Chondrocyte (in vitro differentiated cells): ENCODE data around the gene SARNP. TPM values are rescaled to one million over a fixed set of nuclear protein-coding genes. Genes with fewer than 3 reads are reported as not detected.
A peak's percentile ranks its signal among the peaks of the same experiment; 100 is the strongest.

Experiments used
- DNase-seq: peaks from one replicate; pipeline ENCODE4 v3.0.0; 2021; ENCODE audit warnings: mixed read lengths, low spot score
- H3K27ac Mint-ChIP-seq: one replicate; pipeline ENCODE4 v1.8.0; 2021; ENCODE audit warnings: mild to moderate bottlenecking, moderate library complexity, mixed read lengths; ENCODE audit not compliant: unreplicated experiment
- H3K27me3 Mint-ChIP-seq: 2 replicates; pipeline ENCODE4 v1.8.0; 2021; ENCODE audit warnings: low read depth, mixed read lengths
- H3K36me3 Mint-ChIP-seq: 2 replicates; pipeline ENCODE4 v1.8.0; 2021; ENCODE audit warnings: low read depth, mixed read lengths
- H3K4me1 Mint-ChIP-seq: 2 replicates; pipeline ENCODE4 v1.8.0; 2021; ENCODE audit warnings: low read depth, mild to moderate bottlenecking, mixed read lengths
- H3K4me3 Mint-ChIP-seq: one replicate; pipeline ENCODE4 v1.8.0; 2021; ENCODE audit warnings: mild to moderate bottlenecking, moderate library complexity, mixed read lengths; ENCODE audit not compliant: unreplicated experiment
- H3K9me3 Mint-ChIP-seq: 2 replicates; pipeline ENCODE4 v1.8.0; 2021; ENCODE audit warnings: low read depth, mixed read lengths
- CTCF ChIP-seq: fragments of 200-600 bp; sonication (generic); IDR thresholded peaks from 2 replicates; pipeline ENCODE4 v1.5.0; 2021; ENCODE audit warnings: antibody characterized with exemption, mild to moderate bottlenecking, moderate library complexity
- total RNA-seq: library from RNA; stranded (reverse); gene quantifications from 3 replicates; pipeline ENCODE4 v1.2.1, GENCODE V29; 2021

SARNP gene
- total RNA-seq, 1 donor from 2014 or later: 54.0 TPM

- TF ChIP-seq CTCF: peak; percentile 9
- H3K27ac Mint-ChIP-seq: peak overlapping the region; percentile 98
- H3K4me3 Mint-ChIP-seq: peak overlapping the region; percentile 91
- DNase-seq: no peak
- H3K27me3 Mint-ChIP-seq: no peaks in the 10 kb centered on the region
- peaks cover 26% of the 10 kb centered on the region for H3K36me3 Mint-ChIP-seq
- peaks cover 50% of the 10 kb centered on the region for H3K4me1 Mint-ChIP-seq
- H3K9me3 Mint-ChIP-seq: no peaks in the 10 kb centered on the region
These were observed 89.2 kb downstream of the SARNP start for GRCh38 chr12:55728186-55728938.

GRCh38 chr12:55727643-55728185, 89.8 kb downstream of the SARNP start:
- peaks cover 50% of the 10 kb centered on the region for H3K4me1 Mint-ChIP-seq
- peak overlapping the region; percentile 91 for H3K4me3 Mint-ChIP-seq
- H3K36me3 Mint-ChIP-seq: peaks cover 27% of the 10 kb centered on the region
- TF ChIP-seq CTCF: no peak
- no peak for DNase-seq
- peak overlapping the region; percentile 94 for H3K27ac Mint-ChIP-seq
- H3K9me3 Mint-ChIP-seq: no peaks in the 10 kb centered on the region
- no peaks in the 10 kb centered on the region for H3K27me3 Mint-ChIP-seq

GRCh38 chr12:55726971-55727370, 90.6 kb downstream of the SARNP start:
- Mint-ChIP-seq H3K4me1 (peaks cover 50% of the 10 kb centered on the region), H3K27ac (peak overlapping the region; percentile 94), H3K36me3 (peaks cover 27% of the 10 kb centered on the region), H3K27me3 (no peaks in the 10 kb centered on the region), H3K4me3 (peak overlapping the region; percentile 91), H3K9me3 (no peaks in the 10 kb centered on the region)
- TF ChIP-seq CTCF: no peak
- DNase-seq: no peak

- Mint-ChIP-seq H3K27me3 (no peaks in the 10 kb centered on the region), H3K9me3 (no peaks in the 10 kb centered on the region), H3K27ac (peak overlapping the region; percentile 71), H3K4me1 (peaks cover 60% of the 10 kb centered on the region), H3K4me3 (peak overlapping the region; percentile 91), H3K36me3 (peaks cover 27% of the 10 kb centered on the region)
- no peak for DNase-seq
- no peak for TF ChIP-seq CTCF
These were observed 92.0 kb downstream of the SARNP start for GRCh38 chr12:55725556-55725955.

GRCh38 chr12:55724940-55725309, 92.6 kb downstream of the SARNP start:
- Mint-ChIP-seq H3K4me3 (no peak overlapping the region), H3K4me1 (peaks cover 60% of the 10 kb centered on the region), H3K27me3 (no peaks in the 10 kb centered on the region)

More at GRCh38 chr12:55724940-55725309, 92.6 kb downstream of the SARNP start:
- DNase-seq: no peak
- TF ChIP-seq CTCF: peak; percentile 16
- Mint-ChIP-seq H3K27ac (peak overlapping the region; percentile 24), H3K36me3 (peaks cover 27% of the 10 kb centered on the region), H3K9me3 (no peaks in the 10 kb centered on the region)
